ENCODE measurements around the gene SPIB.

GRCh38 chr19:50413096-50413495 is 5.6 kb upstream of the SPIB start:
- TF ChIP-seq CTCF (IDR thresholded peaks at IDR 0.05) (no peak), POLR2AphosphoS5 (IDR thresholded peaks at IDR 0.05) (no peak)
